ENCODE measurements around the gene PLCD1. TPM values are rescaled to one million over a fixed set of nuclear protein-coding genes. Genes with fewer than 3 reads are reported as not detected.

The PLCD1 gene
- polyA plus RNA-seq, 1 of the 3 experiments (the other 2 are of a cell fraction): 20.2 TPM

GRCh38 chr3:37974121-37975083 lies 55.0 kb downstream of the PLCD1 start (continued):
- TF ChIP-seq GABPA (IDR thresholded peaks at IDR 0.05; ENCODE audit: low read depth) (no peak), MEF2A (IDR thresholded peaks at IDR 0.05; ENCODE audit: borderline replicate concordance, low read depth) (no peak)
- TF ChIP-seq, protein P1, sequence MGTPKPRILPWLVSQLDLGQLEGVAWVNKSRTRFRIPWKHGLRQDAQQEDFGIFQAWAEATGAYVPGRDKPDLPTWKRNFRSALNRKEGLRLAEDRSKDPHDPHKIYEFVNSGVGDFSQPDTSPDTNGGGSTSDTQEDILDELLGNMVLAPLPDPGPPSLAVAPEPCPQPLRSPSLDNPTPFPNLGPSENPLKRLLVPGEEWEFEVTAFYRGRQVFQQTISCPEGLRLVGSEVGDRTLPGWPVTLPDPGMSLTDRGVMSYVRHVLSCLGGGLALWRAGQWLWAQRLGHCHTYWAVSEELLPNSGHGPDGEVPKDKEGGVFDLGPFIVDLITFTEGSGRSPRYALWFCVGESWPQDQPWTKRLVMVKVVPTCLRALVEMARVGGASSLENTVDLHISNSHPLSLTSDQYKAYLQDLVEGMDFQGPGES (IDR thresholded peaks at IDR 0.05; ENCODE audit: low read depth, low read length): no peak
- TF ChIP-seq, protein P2, sequence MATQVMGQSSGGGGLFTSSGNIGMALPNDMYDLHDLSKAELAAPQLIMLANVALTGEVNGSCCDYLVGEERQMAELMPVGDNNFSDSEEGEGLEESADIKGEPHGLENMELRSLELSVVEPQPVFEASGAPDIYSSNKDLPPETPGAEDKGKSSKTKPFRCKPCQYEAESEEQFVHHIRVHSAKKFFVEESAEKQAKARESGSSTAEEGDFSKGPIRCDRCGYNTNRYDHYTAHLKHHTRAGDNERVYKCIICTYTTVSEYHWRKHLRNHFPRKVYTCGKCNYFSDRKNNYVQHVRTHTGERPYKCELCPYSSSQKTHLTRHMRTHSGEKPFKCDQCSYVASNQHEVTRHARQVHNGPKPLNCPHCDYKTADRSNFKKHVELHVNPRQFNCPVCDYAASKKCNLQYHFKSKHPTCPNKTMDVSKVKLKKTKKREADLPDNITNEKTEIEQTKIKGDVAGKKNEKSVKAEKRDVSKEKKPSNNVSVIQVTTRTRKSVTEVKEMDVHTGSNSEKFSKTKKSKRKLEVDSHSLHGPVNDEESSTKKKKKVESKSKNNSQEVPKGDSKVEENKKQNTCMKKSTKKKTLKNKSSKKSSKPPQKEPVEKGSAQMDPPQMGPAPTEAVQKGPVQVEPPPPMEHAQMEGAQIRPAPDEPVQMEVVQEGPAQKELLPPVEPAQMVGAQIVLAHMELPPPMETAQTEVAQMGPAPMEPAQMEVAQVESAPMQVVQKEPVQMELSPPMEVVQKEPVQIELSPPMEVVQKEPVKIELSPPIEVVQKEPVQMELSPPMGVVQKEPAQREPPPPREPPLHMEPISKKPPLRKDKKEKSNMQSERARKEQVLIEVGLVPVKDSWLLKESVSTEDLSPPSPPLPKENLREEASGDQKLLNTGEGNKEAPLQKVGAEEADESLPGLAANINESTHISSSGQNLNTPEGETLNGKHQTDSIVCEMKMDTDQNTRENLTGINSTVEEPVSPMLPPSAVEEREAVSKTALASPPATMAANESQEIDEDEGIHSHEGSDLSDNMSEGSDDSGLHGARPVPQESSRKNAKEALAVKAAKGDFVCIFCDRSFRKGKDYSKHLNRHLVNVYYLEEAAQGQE (IDR thresholded peaks at IDR 0.05; ENCODE audit: low read depth, low read length): no peak
- TF ChIP-seq, protein P3, sequence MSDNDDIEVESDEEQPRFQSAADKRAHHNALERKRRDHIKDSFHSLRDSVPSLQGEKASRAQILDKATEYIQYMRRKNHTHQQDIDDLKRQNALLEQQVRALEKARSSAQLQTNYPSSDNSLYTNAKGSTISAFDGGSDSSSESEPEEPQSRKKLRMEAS (IDR thresholded peaks at IDR 0.05; ENCODE audit: low read depth): no peak

- POLR2A ChIA-PET: interaction anchor here (1.0 kb wide), 1 partner anchor 118 kb away, joined by 3 read pairs; no protein-coding TSS in a partner anchor
- Histone ChIP-seq H3K4me3 (ENCODE audit: low read depth in 2 of 2, low read length in 1 of 2) (no peak overlapping the region), H3F3A (replicated peaks; ENCODE audit: insufficient read depth) (no peaks in the 10 kb centered on the region), H3K27ac (ENCODE audit: low read depth in 2 of 2, low read length in 1 of 2) (no peak overlapping the region), H3K4me1 (ENCODE audit: control insufficient read depth in 1 of 2, insufficient read depth in 2 of 2, low read depth in 1 of 2, low read length in 1 of 2) (no peaks in the 10 kb centered on the region; a peak in 1 of 4 replicates), H3K9ac (no peak overlapping the region), H3K4me2 (no peak overlapping the region), H3K27me3 (ENCODE audit: insufficient read depth) (no peaks in the 10 kb centered on the region), H3K9me3 (no peaks in the 10 kb centered on the region), H3K36me3 (replicated peaks in 1 of 2; ENCODE audit: control insufficient read depth in 1 of 2, insufficient read depth in 2 of 2, low read length in 1 of 2) (peaks cover 28 to 48% of the 10 kb centered on the region in 2 experiments), H3K79me2 (ENCODE audit: insufficient read depth) (no peaks in the 10 kb centered on the region), H4K20me1 (ENCODE audit: insufficient read depth) (no peaks in the 10 kb centered on the region), H3K9me2 (no peaks in the 10 kb centered on the region), H2AFZ (ENCODE audit: low read depth) (no peak overlapping the region)
- WGBS (ENCODE audit: low lambda C conversion rate): 90% methylated on average over 12 of the region's 12 CpGs
- DNase-seq: no peak
- CTCF ChIA-PET: interaction anchor here (1.0 to 4.4 kb wide), 17 partner anchors 8 to 507 kb away, joined by 3 to 31 read pairs (median 5); no protein-coding TSS in a partner anchor
- TF ChIP-seq POLR2AphosphoS5 (IDR thresholded peaks at IDR 0.05; ENCODE audit: low read depth, low read length) (no peak), MEF2A (IDR thresholded peaks at IDR 0.05; ENCODE audit: borderline replicate concordance, low read depth) (no peak), FOXM1 (IDR thresholded peaks at IDR 0.05; ENCODE audit: low read depth) (no peak), NRF1 (IDR thresholded peaks at IDR 0.05; ENCODE audit: low read depth, low read length) (no peak), JUND (IDR thresholded peaks at IDR 0.05) (no peak), YY1 (IDR thresholded peaks at IDR 0.05; ENCODE audit: low read depth) (no peak), TAF1 (IDR thresholded peaks at IDR 0.05; ENCODE audit: borderline replicate concordance, low read depth, low read length) (no peak), GATA2 (CRISPR knock-in tag; IDR thresholded peaks at IDR 0.05) (no peak), MXI1 (IDR thresholded peaks at IDR 0.05; ENCODE audit: low read depth, low read length) (no peak)
- TF ChIP-seq, protein P2 (IDR thresholded peaks at IDR 0.05; ENCODE audit: low read depth, low read length): no peak
- TF ChIP-seq, protein P4, sequence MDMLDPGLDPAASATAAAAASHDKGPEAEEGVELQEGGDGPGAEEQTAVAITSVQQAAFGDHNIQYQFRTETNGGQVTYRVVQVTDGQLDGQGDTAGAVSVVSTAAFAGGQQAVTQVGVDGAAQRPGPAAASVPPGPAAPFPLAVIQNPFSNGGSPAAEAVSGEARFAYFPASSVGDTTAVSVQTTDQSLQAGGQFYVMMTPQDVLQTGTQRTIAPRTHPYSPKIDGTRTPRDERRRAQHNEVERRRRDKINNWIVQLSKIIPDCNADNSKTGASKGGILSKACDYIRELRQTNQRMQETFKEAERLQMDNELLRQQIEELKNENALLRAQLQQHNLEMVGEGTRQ (IDR thresholded peaks at IDR 0.05; ENCODE audit: borderline replicate concordance, low read depth, low read length): no peak
- TF ChIP-seq, protein P3 (IDR thresholded peaks at IDR 0.05; ENCODE audit: low read depth): no peak
- TF ChIP-seq, protein P5, sequence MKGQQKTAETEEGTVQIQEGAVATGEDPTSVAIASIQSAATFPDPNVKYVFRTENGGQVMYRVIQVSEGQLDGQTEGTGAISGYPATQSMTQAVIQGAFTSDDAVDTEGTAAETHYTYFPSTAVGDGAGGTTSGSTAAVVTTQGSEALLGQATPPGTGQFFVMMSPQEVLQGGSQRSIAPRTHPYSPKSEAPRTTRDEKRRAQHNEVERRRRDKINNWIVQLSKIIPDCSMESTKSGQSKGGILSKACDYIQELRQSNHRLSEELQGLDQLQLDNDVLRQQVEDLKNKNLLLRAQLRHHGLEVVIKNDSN (IDR thresholded peaks at IDR 0.05; ENCODE audit: borderline replicate concordance, low read depth): no peak
Observed at GRCh38 chr3:37973246-37974054, 56.0 kb downstream of the PLCD1 start.
